GM18508 (cell line): ENCODE measurements around the gene FGFBP1.
"Not testable (repeated sequence)": the region's sequence is repeated elsewhere in the genome, so short reads cannot be mapped to it uniquely, and the experiment has no call there.

ENCODE experiments used
- ATAC-seq: cut with Tn5 transposase; IDR thresholded peaks from one replicate; pipeline ENCODE4 v1.9.1; 2021; ENCODE audit warnings: moderate number of reproducible peaks; ENCODE audit not compliant: insufficient read depth, unreplicated experiment

FGFBP1 gene

GRCh38 chr4:15947684-15948083 is 9.1 kb upstream of the FGFBP1 start:
- no peak for ATAC-seq

GRCh38 chr4:15945516-15945915 is 7.0 kb upstream of the FGFBP1 start:
- ATAC-seq, result no peak

- ATAC-seq, result no peak
Observed at GRCh38 chr4:15944895-15945294, 6.4 kb upstream of the FGFBP1 start.

- no peak for ATAC-seq
Observed at GRCh38 chr4:15942283-15942682, 3.7 kb upstream of the FGFBP1 start.

- ATAC-seq, result no peak
Observed at GRCh38 chr4:15938182-15938581, 358 bp downstream of the FGFBP1 start.

- ATAC-seq, result no peak
Observed at GRCh38 chr4:15936495-15936894, 2.0 kb downstream of the FGFBP1 start.

GRCh38 chr4:15935504-15936402 is 2.8 kb downstream of the FGFBP1 start:
- ATAC-seq, result no peak

- no peak for ATAC-seq
Observed at GRCh38 chr4:15934259-15934658, 4.3 kb downstream of the FGFBP1 start.

GRCh38 chr4:15931451-15932210 is 6.9 kb downstream of the FGFBP1 start:
- no peak for ATAC-seq

GRCh38 chr4:15930314-15930713 is 8.2 kb downstream of the FGFBP1 start:
- ATAC-seq, result no peak

GRCh38 chr4:15929540-15929939 is 9.0 kb downstream of the FGFBP1 start:
- no peak for ATAC-seq

GRCh38 chr4:15928883-15929282 is 9.7 kb downstream of the FGFBP1 start:
- no peak for ATAC-seq

GRCh38 chr4:15926486-15926885 is 12.1 kb downstream of the FGFBP1 start:
- no peak for ATAC-seq

- ATAC-seq, result no peak
Observed at GRCh38 chr4:15925830-15926229, 12.7 kb downstream of the FGFBP1 start.

- no peak for ATAC-seq
Observed at GRCh38 chr4:15921592-15921932, 17.0 kb downstream of the FGFBP1 start.

- no peak for ATAC-seq
Observed at GRCh38 chr4:15920723-15921591, 17.6 kb downstream of the FGFBP1 start.

- ATAC-seq, result no peak
Observed at GRCh38 chr4:15918484-15919129, 19.9 kb downstream of the FGFBP1 start.

GRCh38 chr4:15917297-15917696 is 21.2 kb downstream of the FGFBP1 start:
- ATAC-seq, result no peak

GRCh38 chr4:15916358-15916757 is 22.2 kb downstream of the FGFBP1 start:
- ATAC-seq, result not testable (repeated sequence)

GRCh38 chr4:15914736-15915135 is 23.8 kb downstream of the FGFBP1 start:
- no peak for ATAC-seq
